ENCODE measurements around the gene GHDC. TPM values are rescaled to one million over a fixed set of nuclear protein-coding genes. Genes with fewer than 3 reads are reported as not detected.
"Not testable (repeated sequence)": the region's sequence is repeated elsewhere in the genome, so short reads cannot be mapped to it uniquely, and the experiment has no call there.

The GHDC gene
- 11.5 and 24.3 TPM in 2 replicates for total RNA-seq (2014; rRNA removed; shearing (Covaris generic))

DNA sequence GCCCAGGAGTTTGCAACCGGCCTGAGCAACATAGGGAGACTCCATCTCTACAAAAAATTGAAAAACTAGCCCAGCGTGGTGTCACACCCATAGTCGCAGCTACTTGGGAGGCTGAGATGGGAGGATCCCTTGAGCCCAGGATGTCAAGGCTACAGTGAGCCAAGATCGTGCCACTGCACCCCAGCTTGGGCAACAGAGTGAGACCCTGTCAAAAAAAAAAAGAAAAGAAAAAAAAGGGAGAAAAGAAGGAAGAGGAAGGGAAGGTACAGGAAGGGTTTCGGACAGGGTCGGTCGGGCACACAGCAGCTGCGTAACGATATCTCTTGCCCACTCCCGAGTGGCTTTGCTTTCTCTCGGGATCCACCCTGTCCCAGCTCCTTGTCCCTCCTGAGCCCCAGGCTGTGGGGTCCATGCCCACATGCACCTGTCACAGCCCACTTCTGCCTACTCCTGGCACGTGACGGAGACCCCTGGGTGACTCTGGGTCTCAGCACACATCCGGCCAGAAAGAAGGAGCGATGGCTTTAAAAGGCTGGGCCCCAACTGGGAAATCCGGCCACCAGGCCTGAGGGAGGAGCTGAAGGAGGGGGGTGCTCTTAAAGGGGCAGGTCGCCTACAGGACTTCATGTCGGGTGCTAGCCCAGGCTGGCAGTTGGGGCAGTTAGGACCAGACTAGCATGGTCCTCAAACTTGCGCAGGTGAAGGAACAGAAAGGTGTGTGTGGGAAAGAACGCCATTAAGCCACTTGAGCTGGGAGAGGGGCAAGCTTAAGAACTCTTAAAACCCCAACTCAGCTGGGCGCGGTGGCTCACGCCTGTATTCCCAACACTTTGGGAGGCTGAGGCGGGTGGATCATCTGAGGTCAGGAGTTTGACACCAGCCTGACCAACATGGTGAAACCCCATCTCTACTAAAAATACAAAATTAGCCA lies at the start of gene GHDC:
GHDC (minus strand) TSS at position 526 of the 931 bp plus-strand sequence. CDS start 913 bp downstream, outside the sequence.
- H3K27me3 ChIP-seq (ENCODE audit: control insufficient read depth, insufficient read depth, low read length) = no peaks in the 10 kb centered on the region
- H3K36me3 ChIP-seq (replicated peaks; ENCODE audit: control insufficient read depth, insufficient read depth, low read length) = no peaks in the 10 kb centered on the region
- DNase-seq = peak; percentile 88
- H3K4me3 ChIP-seq (ENCODE audit: insufficient read depth, low read depth, low read length) = peak within 1 kb of the TSS; percentile 53

DNA sequence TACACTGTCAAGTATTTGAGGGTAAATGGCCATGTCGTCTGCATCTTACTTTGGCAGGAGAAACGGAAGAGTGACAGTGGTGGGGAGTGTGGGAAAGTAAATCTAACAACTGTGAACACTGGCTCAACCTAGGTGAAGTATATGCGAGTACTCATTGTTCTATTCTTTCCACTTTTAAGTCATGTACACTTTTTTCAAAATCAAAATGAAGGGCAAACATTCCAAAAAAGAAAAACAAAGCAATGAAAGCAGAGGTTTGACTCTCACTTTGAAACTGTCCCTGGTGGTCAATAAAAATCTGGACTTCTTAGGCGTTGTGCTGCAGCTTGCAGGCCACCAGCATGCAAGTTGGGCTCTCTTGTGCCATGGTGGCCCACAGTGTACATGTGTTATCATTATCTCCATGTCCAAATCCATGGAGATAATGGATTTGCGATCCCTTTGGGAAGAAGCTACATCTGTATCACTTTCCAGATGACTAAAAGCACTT lies 49.2 kb upstream of the GHDC start:
- Histone ChIP-seq H3K27me3 (ENCODE audit: control insufficient read depth, insufficient read depth, low read length) (no peaks in the 10 kb centered on the region), H3K36me3 (replicated peaks; ENCODE audit: control insufficient read depth, insufficient read depth, low read length) (no peaks in the 10 kb centered on the region), H3K4me3 (ENCODE audit: insufficient read depth, low read depth, low read length) (no peak overlapping the region)
- DNase-seq = no peak

- H3K27me3 ChIP-seq (ENCODE audit: control insufficient read depth, insufficient read depth, low read length) = no peaks in the 10 kb centered on the region
- H3K36me3 ChIP-seq (replicated peaks; ENCODE audit: control insufficient read depth, insufficient read depth, low read length) = no peaks in the 10 kb centered on the region
- no peak overlapping the region for H3K4me3 ChIP-seq (ENCODE audit: insufficient read depth, low read depth, low read length)
- DNase-seq = no peak
Measured at GRCh38 chr17:42241871-42242270, 47.6 kb upstream of the GHDC start.

DNA sequence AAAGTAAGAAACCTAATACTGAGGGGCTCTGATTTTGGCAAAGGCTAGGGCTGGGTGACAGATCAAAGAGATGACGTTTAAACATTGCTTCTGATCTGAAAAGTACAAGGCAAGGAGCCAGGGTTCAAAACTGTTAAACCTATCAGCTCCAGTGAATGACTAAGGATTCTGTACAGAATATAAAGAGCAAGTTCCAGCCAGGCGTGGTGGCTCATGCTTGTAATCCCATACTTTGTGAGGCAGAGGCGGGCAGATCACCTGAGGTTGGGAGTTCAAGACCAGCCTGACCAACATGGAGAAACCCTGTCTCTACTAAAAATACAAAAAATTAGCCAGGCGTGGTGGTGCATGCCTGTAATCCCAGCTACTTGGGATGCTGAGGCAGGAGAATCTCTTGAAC lies 46.6 kb upstream of the GHDC start:
- not testable (repeated sequence) for H3K36me3 ChIP-seq (replicated peaks; ENCODE audit: control insufficient read depth, insufficient read depth, low read length)

DNA sequence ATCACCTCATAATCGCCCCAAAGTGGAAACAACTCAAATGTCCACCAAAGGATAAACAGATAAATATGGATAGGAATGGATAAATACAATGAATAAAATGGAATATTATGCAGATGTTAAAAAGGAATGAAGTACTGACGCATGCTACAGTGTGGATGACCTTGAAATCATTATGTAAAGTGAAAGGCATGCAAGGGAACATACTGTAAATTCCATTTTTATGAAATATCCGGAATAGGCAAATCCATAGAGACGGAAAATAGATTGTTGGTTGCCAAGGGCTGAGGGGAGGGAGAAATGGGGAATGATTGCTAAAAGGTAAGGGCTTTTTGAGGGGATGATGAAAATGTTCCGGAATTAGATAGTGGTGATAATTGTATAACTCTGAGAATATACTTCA lies 45.9 kb upstream of the GHDC start:
- DNase-seq = no peak
- Histone ChIP-seq H3K36me3 (replicated peaks; ENCODE audit: control insufficient read depth, insufficient read depth, low read length) (no peaks in the 10 kb centered on the region), H3K4me3 (ENCODE audit: insufficient read depth, low read depth, low read length) (no peak overlapping the region)

More for the DNA sequence above, 46.6 kb upstream of the GHDC start:
- DNase-seq; H3K4me3 ChIP-seq (ENCODE audit: insufficient read depth, low read depth, low read length); H3K27me3 ChIP-seq (ENCODE audit: control insufficient read depth, insufficient read depth, low read length): not testable (repeated sequence)

DNA sequence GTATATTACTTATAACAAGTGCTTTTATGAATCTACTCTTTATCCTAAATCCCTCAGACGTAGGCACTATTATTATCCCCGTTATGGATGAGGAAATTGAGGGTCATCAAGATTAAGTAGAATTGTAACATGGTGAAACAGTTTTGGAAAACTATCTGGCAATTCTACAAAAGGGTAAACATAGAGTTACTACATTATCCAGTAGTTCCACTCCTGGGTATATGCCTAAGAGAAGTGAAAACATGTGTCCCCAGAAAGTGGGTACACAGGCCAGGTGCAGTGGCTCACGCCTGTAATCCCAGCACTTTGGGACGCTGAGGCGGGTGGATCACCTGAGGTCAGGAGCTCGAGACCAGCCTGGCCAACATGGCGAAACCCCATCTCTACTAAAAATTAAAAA lies 45.3 kb upstream of the GHDC start:
- DNase-seq; H3K36me3 ChIP-seq (replicated peaks; ENCODE audit: control insufficient read depth, insufficient read depth, low read length); H3K4me3 ChIP-seq (ENCODE audit: insufficient read depth, low read depth, low read length); H3K27me3 ChIP-seq (ENCODE audit: control insufficient read depth, insufficient read depth, low read length): not testable (repeated sequence)

More for the DNA sequence above, 45.9 kb upstream of the GHDC start:
- no peaks in the 10 kb centered on the region for H3K27me3 ChIP-seq (ENCODE audit: control insufficient read depth, insufficient read depth, low read length)

GRCh38 chr17:42236760-42237159 lies 42.5 kb upstream of the GHDC start:
- no peak for DNase-seq
- no peak overlapping the region for H3K4me3 ChIP-seq (ENCODE audit: insufficient read depth, low read depth, low read length)

DNA sequence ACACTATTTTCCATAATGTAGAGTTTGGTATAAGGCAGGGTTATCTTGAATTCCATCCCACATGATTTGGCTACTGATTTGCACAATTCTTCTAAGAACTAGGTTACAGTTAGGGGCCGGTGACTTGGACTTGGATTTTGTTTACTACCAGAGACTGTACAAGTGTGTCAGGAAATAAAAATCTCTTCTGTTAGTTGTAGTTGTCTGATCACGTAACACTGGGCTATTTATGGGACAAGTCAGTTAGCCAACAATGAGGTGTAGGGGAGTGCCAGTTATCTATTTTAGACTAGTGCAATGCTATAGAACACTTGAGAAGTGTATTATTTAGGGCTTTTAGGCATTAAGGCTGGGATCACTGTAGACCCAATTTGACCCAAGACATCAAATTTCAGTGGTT lies 39.7 kb upstream of the GHDC start:
- no peak overlapping the region for H3K4me3 ChIP-seq (ENCODE audit: insufficient read depth, low read depth, low read length)
- no peaks in the 10 kb centered on the region for H3K27me3 ChIP-seq (ENCODE audit: control insufficient read depth, insufficient read depth, low read length)
- no peak for DNase-seq
- H3K36me3 ChIP-seq (replicated peaks; ENCODE audit: control insufficient read depth, insufficient read depth, low read length) = no peaks in the 10 kb centered on the region

More at GRCh38 chr17:42236760-42237159, 42.5 kb upstream of the GHDC start:
- Histone ChIP-seq H3K27me3 (ENCODE audit: control insufficient read depth, insufficient read depth, low read length) (no peaks in the 10 kb centered on the region), H3K36me3 (replicated peaks; ENCODE audit: control insufficient read depth, insufficient read depth, low read length) (no peaks in the 10 kb centered on the region)

DNA sequence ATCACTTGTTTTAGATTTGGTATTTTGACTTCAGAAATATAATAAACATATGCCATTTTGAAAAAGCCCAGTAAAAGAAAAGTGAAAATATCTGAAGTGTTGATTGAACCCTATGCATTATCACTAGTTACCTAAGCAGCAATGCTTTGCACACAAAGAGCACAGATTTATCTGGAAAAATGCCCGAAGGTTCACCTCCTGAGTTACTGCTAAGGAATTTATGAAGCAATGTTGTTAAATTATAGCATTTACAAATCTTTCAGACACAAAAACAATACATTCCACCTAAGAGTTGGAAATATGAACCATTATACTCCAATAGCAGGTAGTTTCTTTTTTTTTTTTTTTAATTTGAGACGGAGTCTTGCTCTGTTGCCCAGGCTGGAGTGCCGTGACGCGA lies 38.9 kb upstream of the GHDC start:
- DNase-seq = no peak
- Histone ChIP-seq H3K36me3 (replicated peaks; ENCODE audit: control insufficient read depth, insufficient read depth, low read length) (no peaks in the 10 kb centered on the region), H3K4me3 (ENCODE audit: insufficient read depth, low read depth, low read length) (no peak overlapping the region), H3K27me3 (ENCODE audit: control insufficient read depth, insufficient read depth, low read length) (no peaks in the 10 kb centered on the region)

DNA sequence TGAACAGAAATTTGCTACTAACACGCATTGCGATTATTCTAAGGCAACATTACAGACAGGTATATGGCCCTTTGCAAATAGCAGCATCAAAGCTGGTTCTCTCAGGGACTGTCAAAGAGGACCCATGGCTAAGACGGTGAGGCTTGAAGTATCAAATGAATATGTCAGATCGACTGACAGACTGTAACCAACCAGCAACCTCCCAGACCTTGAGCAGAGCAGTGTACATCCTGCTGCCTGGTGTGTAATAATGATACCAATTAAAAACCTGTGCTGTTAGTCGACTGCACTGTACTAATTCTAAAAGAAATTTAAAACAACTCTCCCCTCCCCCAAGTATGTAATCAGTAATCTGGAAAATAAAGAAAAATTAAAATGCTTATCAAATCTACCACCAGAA lies 35.9 kb upstream of the GHDC start:
- Histone ChIP-seq H3K4me3 (ENCODE audit: insufficient read depth, low read depth, low read length) (no peak overlapping the region), H3K36me3 (replicated peaks; ENCODE audit: control insufficient read depth, insufficient read depth, low read length) (peaks cover 1% of the 10 kb centered on the region), H3K27me3 (ENCODE audit: control insufficient read depth, insufficient read depth, low read length) (no peaks in the 10 kb centered on the region)
- no peak for DNase-seq

GRCh38 chr17:42227849-42228700 lies 33.8 kb upstream of the GHDC start:
- Histone ChIP-seq H3K36me3 (replicated peaks; ENCODE audit: control insufficient read depth, insufficient read depth, low read length) (peaks cover 5% of the 10 kb centered on the region), H3K27me3 (ENCODE audit: control insufficient read depth, insufficient read depth, low read length) (no peaks in the 10 kb centered on the region), H3K4me3 (ENCODE audit: insufficient read depth, low read depth, low read length) (no peak overlapping the region)
- no peak for DNase-seq

DNA sequence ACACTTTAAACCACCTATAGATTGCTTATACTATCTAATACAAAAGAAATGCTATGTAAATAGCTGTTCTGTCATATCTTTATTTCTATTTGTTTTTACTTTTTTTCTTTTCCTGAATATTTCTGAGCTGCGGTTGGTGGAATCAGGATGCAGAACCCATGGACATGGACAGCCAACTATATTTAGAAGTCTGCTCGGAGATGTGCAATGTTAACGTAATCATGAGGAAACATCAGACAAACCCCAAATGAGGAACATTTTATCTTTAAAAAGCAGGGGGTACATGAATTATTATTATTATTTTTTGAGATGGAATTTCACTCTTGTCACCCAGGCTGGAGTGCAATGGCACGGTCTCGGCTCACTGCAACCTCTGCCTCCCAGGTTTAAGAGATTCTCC lies 31.4 kb upstream of the GHDC start:
- Histone ChIP-seq H3K27me3 (ENCODE audit: control insufficient read depth, insufficient read depth, low read length) (no peaks in the 10 kb centered on the region), H3K36me3 (replicated peaks; ENCODE audit: control insufficient read depth, insufficient read depth, low read length) (peaks cover 12% of the 10 kb centered on the region), H3K4me3 (ENCODE audit: insufficient read depth, low read depth, low read length) (no peak overlapping the region)
- no peak for DNase-seq

GRCh38 chr17:42224651-42225050 lies 30.4 kb upstream of the GHDC start:
- Histone ChIP-seq H3K27me3 (ENCODE audit: control insufficient read depth, insufficient read depth, low read length) (no peaks in the 10 kb centered on the region), H3K36me3 (replicated peaks; ENCODE audit: control insufficient read depth, insufficient read depth, low read length) (peaks cover 12% of the 10 kb centered on the region), H3K4me3 (ENCODE audit: insufficient read depth, low read depth, low read length) (no peak overlapping the region)
- DNase-seq = no peak

- peaks cover 16% of the 10 kb centered on the region for H3K36me3 ChIP-seq (replicated peaks; ENCODE audit: control insufficient read depth, insufficient read depth, low read length)
- H3K27me3 ChIP-seq (ENCODE audit: control insufficient read depth, insufficient read depth, low read length) = no peaks in the 10 kb centered on the region
- DNase-seq = peak; percentile 81
- H3K4me3 ChIP-seq (ENCODE audit: insufficient read depth, low read depth, low read length) = no peak overlapping the region
Measured at GRCh38 chr17:42221886-42222745, 27.8 kb upstream of the GHDC start.
